HG03097 (cell line): ENCODE results near the gene MT1F.
"Not testable (repeated sequence)": the region's sequence is repeated elsewhere in the genome, so short reads cannot be mapped to it uniquely, and the experiment has no call there.

Experiments used
- ATAC-seq: cut with Tn5 transposase; IDR thresholded peaks from one replicate; pipeline ENCODE4 v1.9.1; 2021; ENCODE audit not compliant: unreplicated experiment, low FRiP score

The MT1F gene

DNA sequence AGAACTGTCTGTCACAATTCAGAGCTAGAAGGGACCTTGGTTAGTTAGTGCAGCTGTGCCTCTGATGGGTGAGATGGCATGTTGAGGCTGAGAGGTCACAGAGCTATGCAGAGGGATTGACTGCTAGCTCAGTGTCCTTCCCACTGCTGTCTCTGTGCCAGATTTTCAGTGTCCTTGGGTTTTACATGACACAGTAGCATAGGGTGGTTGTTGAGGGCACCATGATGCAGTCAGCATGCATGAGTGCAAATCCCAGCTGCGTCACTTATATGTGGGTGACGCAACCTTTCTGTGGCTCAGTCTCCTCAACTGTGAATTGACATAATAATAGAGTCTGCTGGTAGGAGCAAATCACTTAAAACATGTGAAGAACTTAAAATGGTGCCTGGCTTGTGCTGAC, 16.6 kb upstream of the MT1F start:
- no peak for ATAC-seq

DNA sequence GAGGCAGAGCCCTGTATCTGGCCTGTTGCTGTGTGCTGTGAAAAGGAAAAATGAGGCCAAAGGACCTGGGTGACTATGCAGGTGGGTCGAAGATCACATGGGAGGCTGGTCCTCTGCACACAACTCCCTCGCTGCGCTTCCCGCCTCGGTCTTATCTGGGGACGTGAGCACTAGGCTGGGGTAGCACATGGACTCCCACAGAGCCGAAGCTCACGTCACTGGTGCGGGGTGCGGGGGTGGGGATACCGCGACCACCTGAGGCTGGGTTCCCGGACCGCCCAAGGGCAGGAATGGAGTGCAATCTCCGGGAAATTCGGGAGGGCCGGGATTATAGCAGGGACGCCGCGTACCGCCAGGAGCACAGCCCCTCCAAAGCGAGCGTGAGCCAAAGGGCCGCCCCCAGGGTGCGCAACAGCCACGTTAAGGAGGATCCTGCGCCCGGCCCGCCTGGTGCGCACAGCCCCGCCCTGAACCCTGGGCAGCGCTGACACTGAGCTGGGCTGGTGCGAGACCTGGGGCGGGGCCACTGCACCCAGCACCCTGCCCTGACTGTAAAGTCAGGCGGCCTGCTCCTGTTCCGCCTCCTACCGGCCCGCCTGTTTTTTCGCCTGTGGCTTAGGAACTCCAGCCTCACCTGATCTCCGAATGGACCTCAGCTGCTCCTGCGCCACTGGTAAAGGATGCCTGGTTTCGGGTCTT, 14.5 kb upstream of the MT1F start:
- no peak for ATAC-seq

- no peak for ATAC-seq
Observed at GRCh38 chr16:56643833-56644232, 13.9 kb upstream of the MT1F start.

DNA sequence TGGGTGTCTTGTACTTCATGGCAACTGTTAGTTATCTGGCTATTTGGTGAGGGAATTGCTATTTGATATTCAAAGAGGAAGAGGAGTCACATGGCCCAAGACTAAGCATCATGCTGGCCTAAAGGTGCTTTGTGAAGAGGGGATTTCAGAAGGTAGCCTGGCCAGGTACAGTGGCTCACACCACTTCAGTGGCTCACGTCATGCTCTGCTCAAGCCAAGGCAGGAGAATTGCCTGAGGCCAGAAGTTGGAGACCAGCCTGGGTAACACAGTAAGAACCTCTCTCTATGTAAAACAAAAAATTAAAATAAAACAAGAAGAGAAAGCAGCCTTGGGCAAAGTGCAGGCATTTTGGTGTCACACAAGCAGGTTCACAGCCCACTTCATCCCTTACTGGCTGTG, 12.4 kb upstream of the MT1F start:
- ATAC-seq: no peak

DNA sequence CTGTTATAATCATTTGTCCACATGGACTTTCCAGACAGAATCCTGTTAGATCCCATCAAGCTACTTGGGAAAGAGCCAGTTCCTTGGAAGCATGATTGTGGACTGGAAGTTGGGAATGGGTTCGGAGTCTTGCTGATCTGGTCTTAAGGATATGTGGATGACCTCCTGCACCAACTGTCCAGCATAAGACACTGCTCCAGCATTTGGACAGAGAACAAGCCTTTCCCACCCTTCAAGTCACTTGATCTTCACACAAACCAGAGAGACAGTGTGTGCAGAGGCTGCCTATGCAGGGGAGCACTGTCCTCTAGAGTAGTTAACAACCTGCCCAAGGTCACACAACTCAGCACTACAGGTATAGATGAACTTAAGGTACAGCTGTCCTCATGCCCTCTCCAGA, 11.9 kb upstream of the MT1F start:
- ATAC-seq: no peak

DNA sequence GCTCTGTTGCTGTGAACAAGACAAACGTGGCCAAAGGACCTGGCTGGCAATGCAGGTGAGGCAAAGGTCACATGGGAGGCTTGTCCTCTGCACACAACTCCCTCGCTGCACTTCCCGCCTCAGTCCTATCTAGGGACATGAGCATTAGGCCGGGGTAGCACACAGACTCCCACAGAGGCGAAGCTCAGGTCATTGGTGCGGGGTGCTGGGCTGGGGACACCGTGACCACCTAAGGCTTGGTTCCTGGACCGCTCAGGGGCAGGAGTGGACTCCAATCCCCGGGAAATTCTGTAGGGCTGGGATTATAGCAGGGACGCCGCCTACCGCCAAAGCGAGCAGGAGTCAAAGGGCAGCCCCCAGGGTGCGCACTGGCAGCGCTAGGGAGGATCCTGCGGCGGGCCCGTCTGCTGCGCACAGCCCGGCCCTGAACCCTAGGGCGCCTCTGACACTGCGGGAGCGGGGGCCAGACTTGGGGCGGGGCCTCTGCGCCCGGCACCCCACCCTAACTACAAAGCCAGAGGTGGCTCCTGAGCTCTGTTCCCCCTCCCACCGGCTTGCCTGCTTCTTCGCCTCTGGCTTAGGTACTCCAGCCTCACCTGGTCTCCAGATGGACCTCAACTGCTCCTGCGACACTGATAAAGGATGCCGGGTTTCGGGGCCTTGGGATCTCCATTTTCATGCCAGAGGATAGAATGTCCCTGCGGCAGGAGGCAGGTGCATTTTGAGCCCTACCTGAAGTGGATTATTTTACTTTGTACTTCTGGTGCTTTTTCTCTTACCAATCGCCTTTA, 9.9 kb upstream of the MT1F start:
- ATAC-seq: no peak

- ATAC-seq: no peak
Observed at GRCh38 chr16:56649271-56649670, 8.5 kb upstream of the MT1F start.

- ATAC-seq: no peak
Observed at GRCh38 chr16:56649820-56650219, 7.9 kb upstream of the MT1F start.

DNA sequence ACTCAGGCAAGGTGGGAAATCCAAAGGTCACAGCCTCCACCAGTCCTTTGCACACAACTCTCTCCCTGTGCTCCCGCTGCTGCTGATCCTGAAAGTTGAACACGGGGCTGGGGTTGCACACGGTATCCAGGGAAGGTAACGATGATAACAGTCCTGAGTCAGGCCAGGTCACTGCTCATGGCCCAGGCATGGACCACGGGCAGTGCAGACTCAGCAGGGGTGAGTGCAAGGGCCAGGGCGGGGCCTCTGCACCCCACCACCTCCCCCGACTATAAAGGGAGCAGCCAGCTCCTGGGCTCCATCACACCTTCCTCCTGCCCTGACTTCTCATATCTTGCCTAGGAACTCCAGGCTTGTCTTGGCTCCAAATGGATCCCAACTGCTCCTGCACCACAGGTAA, 6.2 kb upstream of the MT1F start, which contains the start of gene MT1B:
Gene MT1B, plus strand, starts transcription at position 301 of the 400 bp plus-strand sequence. Its CDS starts 68 bp downstream, at position 369.
- ATAC-seq: no peak

DNA sequence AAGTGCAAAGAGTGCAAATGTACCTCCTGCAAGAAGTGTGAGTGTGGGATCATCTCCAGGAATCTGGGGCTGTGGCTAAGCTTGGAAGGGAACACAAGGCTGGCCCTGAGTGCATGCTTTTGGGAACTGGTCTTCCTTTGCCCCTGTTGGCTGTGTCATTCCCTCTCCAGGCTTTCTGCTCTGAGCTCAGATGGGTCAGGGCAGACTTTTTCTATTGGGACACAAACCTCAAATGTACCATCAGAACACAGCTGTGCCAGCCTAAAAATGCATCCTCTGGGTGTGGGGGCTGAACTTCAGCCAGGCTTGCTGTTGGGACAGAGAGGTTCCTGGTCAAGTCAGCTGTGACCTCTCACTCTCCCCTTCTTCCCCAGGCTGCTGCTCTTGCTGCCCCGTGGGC, 5.2 kb upstream of the MT1F start:
- ATAC-seq: no peak

- ATAC-seq: no peak
Observed at GRCh38 chr16:56653218-56653617, 4.5 kb upstream of the MT1F start.

- ATAC-seq: no peak
Observed at GRCh38 chr16:56658327-56658875, 642 bp downstream of the MT1F start.

- no peak for ATAC-seq
Observed at GRCh38 chr16:56662357-56663354, 4.9 kb downstream of the MT1F start.

DNA sequence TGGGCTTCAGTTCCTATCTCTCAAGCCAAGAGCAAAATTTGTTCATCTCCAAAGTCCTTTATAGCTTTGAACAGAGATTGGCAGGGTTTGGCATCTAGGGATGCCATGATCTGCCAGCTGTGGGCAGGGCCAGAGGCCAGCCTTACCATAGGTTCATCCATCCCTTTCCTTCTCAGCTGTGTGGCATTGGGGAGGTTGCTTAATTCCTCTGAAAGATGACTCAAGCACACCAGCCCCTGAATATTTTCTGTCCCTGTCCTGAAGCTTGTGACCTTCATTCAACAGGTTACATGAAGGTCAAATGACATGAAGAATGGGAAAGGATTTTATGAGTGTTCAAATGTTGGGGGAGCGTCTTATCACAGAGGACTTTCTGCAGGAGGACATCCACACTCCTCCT, 6.7 kb downstream of the MT1F start:
- no peak for ATAC-seq

DNA sequence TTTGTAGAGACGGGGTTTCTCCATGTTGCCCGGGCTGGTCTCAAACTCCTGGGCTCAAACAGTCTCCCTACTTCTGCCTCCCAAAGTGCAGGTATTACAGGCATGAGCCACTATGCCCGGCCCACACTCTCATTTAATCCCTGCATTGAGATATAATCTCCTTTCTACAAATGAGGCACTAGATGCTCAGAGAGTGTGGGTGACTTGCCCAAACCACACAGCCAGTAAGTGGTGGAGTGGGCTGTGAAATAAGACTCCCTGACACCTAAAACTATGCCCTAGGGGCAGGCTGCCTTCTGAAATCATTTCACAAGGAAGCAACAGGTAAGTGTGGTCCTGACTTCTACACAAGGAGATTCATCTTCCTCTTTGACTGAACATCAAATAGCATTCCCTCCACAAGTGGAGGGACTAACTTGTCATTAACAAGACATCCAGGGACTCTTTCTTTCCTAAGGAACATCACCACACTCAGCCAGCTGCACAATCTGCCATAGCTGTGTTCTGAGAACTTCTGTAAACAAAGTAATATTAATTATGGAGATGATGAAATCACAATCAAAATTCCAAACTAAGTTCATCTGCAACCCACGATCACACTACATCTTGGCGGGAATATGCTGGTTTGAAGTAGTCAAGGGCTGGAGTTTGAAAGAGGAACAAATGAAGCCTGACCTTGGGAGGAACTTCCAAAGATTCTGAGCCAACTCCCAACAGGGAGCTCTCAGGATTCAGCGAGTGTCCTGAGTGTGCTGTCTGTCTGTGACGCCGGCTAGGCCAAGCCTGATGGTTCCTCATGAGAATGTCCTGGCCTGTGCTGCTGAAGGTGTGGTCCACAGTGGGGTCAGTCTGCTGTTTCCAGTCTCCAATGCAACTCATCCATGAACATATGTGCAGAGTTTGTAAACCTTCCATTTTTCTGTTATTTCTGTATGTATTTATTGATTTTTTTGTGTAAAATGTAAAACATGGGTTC, 7.8 kb downstream of the MT1F start:
- not testable (repeated sequence) for ATAC-seq

DNA sequence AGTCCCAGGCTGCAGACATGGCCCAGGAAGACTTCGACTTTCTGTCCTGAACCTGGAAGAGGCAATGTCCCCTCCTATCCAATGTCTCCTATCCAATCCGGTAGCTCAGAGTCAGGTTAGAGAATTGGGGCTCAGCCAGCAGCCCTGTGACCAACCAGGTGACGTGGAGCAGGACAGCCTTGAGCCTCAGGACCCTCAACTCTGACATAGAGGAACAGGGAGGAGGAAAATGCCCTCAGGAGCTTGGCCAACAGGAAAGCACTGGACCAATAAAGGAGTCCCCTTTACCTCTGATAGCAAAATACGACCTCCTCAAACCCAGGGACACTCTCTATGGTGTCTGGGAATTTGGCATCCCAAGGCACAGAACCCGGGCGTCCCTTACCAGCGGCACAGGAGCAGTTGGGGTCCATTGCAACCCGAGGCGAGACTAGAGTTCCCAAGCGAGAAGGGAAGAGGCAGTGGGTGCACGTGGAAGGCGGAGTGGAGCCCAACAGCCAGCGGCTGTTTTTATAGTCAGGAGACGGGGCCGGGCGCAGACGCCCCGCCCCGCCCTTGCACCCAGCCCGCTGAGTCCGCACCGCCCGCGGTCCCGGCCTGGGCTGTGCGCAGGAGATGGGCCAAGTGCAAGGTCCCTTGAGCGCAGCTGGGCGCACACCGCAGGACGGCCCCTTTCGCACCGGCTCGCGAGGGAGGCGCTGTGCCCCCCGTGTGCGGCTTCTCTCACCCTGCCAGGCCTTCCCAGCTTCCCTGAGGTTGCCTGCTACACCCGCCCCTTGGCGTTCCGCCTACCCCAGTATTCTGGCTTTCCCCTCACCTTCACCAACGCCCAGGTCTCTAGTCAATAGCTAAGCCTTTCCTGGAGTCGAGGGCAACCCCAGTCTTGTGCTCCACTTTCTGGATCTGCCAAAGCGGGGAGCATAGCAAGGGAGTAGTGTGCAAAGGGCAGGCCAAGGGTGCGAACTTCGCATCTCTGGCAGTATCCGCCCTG, 10.1 kb downstream of the MT1F start, which contains the start of gene MT1G:
Gene MT1G, minus strand, starts transcription at position 485 of the 991 bp plus-strand sequence. Its CDS starts 72 bp downstream, at position 413.
- ATAC-seq: no peak

DNA sequence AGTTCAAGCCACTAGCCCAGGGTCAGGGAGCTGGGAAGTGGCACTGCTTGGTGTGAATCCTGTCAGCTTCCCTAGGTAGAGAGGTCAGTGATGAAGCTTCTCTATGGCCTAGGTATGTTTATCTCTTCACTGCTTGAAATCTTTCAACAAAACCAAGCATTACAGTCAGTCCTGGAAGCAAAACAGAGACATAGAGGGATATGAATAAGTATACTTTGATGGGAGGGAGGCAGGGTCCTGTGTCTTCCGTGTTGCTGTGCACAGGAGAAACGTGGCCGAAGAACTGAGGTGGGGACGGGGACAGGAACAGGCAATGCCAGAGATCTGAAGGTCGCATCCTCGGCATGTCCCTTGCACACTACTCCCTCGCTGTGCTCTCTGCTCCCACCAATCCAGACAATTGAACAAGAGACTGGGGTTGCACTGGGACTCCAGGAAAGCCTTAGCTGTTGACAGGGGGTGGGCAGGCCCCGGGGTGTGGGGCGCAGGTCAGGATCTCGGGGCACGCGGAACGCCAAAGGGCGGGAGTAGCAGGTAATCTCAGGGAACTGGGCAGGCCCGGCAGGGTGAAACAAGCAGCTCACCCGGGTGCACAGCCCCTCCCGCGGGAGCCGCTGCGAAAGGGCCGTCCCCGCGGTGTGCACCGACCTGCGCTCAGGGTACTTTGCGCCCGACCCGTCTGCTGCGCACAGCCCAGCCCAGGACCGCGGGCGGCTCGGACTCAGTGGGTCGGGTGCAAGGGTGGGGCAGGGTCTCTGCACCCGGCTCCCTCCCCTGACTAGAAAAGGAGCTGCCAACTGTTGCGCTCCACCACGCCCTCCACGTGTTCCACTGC, 11.5 kb downstream of the MT1F start, which contains the start of gene MT1H:
Gene MT1H, plus strand, starts transcription at position 810 of the 835 bp plus-strand sequence. CDS start 71 bp downstream, outside the sequence.
- no peak for ATAC-seq
